IPS-NIHi7 (cell line): ENCODE measurements around the gene SERTAD3.
"Not testable (repeated sequence)": the region's sequence is repeated elsewhere in the genome, so short reads cannot be mapped to it uniquely, and the experiment has no call there.

Experiments used
- DNase-seq: peaks from one replicate; pipeline ENCODE4 v3.0.0; 2012; ENCODE audit warnings: mixed read lengths; ENCODE audit errors: extremely low spot score

The SERTAD3 gene

GRCh38 chr19:40411125-40411842 is 32.9 kb downstream of the SERTAD3 start:
- no peak for DNase-seq

DNA sequence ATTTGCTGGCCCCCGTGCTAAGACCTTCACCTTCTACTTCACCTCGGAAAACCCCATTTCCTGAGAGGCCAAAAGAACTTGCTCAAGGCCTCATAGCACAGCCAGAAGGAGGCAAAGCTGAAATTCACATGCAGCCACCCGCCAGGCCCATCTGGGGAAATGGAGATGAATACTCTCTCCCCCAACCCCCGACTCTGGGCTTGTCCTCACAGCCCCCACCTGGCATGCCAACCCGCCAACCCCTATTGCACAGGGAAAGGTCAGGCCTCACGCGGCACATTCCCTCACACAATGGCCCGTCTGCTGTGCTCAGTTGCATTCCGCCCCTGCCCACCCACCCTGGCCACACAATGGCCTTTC is 34.1 kb downstream of the SERTAD3 start:
- DNase-seq, result no peak

- DNase-seq, result not testable (repeated sequence)
Measured at GRCh38 chr19:40408598-40408925, 35.6 kb downstream of the SERTAD3 start.

GRCh38 chr19:40407714-40408597 is 36.2 kb downstream of the SERTAD3 start:
- DNase-seq, result peak; percentile 6

DNA sequence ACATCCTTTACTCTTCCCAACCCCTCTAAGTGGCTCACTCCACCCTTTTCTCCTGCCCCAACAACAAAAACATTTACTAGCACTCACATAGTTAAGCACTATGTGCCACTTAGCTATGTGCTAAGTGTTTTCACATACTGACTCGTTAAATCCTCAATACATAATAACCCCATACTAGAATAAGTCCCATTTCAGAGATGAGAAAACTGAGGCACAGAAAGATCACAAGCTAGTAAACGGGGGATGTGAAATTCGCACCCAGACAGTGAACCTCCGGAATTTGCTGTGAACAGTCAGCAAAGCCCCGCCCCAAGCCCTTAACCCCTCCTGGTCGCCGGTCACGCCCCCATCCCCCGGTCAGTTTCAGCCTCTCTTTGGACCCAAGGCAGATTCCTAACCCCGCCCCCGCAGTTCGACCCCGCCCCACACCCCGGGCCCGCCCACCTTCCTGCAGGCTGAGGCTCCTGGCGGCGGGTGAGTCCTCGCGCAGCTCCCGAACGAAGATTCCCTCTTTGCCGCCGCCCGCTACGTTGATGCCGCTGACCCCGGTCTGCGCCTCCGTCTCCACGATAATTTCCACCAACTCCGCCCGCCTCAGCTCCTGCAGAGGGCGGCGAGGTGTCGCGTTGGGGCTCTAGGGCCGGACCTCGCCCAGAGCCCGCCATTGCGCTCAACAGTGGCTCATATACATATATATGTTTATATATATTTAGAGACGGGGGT is 40.7 kb downstream of the SERTAD3 start:
- DNase-seq, result peak; percentile 97

GRCh38 chr19:40400559-40400958 is 43.6 kb downstream of the SERTAD3 start:
- DNase-seq, result no peak

- peak; percentile 94 for DNase-seq
Measured at GRCh38 chr19:40398417-40399131, 45.6 kb downstream of the SERTAD3 start.

- DNase-seq, result no peak
Measured at GRCh38 chr19:40397568-40397906, 46.6 kb downstream of the SERTAD3 start.

- DNase-seq, result no peak
Measured at GRCh38 chr19:40396886-40397567, 47.1 kb downstream of the SERTAD3 start.

DNA sequence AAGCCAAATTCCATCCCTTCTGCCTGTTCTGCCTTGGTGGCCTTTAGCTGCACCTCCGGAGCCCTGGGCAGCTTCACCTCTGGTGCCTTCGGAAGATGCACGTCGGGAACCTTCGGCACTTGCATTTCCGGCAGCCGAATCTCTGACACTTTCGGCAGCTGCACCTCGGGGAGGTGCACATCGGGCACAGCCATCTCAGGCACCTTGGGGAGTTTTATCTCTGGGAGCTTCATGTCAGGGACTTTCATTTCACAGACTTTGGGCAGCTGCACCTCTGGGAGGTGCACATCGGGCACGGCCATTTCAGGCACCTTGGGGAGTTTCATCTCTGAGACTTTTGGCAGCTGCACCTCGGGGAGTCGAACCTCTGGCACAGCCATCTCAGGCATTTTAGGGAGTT is 48.2 kb downstream of the SERTAD3 start:
- DNase-seq, result no peak

DNA sequence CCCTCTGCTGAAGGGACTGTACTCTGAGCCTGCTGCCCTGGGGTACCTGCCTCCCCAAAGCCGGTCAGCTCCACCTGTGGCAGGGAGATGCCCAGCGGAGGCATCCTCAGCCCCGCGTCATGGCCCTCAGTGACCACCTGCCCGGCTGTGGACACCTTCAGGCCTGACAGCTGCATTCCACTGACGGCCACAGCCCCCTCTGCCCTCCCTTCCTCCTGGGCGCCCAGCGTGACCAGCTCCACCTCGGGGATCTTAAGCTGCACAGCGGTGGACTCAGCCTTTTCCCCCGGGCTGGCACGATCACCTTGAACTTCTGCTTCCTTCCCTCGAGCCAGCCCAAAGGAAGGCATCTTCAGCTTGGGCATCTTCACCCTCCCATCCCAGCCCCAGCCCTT is 49.3 kb downstream of the SERTAD3 start:
- DNase-seq, result no peak

DNA sequence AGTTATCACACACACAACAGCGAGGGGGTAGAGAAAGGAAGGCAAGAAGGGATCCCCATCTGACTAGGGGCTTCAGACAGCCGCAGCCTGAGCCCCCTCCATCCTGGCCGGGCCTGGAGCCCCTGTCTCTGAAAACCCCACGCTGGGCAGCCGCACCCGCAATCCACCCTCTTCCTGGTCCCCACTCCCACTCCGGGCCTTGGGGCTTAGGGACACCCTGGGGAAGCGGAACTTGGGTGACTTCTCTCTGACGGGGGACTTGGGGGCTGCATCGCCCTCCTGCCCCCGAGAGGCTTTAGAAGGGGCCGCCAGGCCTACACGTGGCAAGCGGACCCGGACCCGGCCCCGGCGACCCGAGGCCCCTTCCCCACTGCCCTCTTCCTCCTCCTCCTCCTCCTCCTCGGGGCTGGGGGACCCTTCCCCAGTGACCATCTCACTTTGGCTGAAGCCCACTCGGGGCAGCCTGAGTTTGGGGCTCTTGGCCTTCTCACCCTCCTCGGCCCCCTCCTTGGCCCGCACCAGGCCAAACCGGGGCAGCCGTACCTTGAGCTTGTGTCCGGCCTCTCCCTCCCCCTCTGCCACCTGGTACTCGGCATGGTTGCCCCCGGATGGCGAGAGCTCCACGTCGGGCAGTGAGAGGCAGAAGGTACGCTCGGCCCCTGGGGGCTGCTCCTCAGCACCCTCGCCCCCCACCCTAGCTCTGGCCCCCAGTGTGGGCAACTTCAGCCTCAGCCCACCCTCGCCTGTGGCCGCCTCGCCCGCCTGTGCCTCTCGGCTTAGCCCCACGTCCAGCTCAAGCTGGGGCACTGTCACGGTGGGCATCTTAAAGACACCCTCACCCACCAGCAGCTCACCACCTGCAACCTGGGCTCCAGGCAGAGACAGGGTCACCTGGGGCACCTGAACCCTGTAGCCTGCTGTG is 50.0 kb downstream of the SERTAD3 start:
- DNase-seq, result no peak

GRCh38 chr19:40392894-40393517 is 51.1 kb downstream of the SERTAD3 start:
- no peak for DNase-seq

DNA sequence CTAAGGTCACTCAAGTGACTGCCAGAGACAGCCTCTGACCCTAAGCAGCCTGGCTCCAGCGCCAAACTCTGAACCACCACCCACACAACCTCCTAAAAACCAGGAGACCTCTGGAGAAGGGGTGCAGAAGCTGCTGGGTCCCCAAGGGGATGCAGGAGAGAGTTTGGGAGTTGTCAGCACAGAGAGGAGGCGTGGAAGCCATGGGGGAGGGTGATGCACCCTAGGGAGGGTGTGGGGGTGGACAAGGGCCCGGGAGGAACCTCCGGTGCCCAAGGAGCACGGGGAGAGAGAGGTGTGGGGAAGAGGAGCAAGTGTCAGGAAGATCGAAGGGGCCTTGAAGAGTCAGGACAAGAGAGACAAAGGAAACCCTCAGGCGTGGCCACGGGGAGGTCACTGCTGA is 52.0 kb downstream of the SERTAD3 start:
- DNase-seq, result no peak
